ENCODE results near the gene PYCARD.

The PYCARD gene

GRCh38 chr16:31167315-31167714, 35.2 kb downstream of the PYCARD start:
- DNase-seq (ENCODE audit: low read depth, low spot score): no peak

GRCh38 chr16:31157136-31157535, 45.4 kb downstream of the PYCARD start:
- no peak for DNase-seq (ENCODE audit: low read depth, low spot score)

Measured in activated CD4-positive, CD25-positive, alpha-beta regulatory T cell treated with anti-CD3 and anti-CD28 coated beads, Interleukin-2, amount 50 U/mL, for 16 hours (primary cell).